ENCODE measurements around the gene ZNF157.
A peak's percentile ranks its signal among the peaks of the same experiment; 100 is the strongest.
"Not testable (repeated sequence)": the region's sequence is repeated elsewhere in the genome, so short reads cannot be mapped to it uniquely, and the experiment has no call there.

The ZNF157 gene

DNA sequence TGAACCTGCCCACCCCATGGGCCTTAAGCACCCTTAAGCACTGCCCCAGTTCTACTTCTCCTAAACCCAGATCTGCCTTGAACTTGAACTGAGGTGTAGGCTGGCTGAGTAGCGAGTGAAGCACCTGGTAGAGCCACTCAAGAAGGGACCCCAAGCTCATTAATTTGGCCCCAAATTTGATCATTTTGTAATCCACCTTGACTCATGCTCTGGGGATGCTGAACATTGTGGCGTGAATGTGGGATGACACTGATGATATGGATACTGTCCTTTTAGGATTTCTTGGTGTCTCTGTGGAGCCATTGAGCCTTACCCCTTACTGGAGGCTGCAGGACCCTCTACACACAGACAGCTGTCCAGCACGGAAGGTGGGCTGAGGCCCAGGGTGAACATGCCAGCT, at the start of gene ZNF157:
ZNF157 (plus strand) TSS at position 301 of the 400 bp plus-strand sequence; CDS start at position 392, 91 bp downstream.
- DNase-seq (ENCODE audit: low spot score) = no peak

DNA sequence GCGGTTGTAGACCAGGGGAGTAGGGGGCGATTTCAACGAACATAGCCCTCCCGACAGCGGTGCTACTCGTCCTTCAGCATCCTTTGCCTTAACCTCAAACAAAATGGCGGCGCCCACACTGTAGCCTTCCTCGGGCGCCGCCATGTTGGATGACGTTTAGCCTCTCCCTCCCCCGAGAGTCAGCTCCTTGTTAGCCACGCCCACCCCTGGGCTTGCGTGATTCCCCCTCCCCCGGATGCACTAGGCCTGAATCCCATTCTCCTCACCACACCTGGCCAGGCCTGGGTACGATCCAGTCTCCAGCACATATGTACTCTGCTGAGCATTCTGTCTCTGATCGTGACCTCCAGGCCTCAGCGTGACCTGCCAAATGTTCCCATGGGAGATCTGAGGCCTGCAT, 49.0 kb upstream of the ZNF157 start:
- peak; percentile 71 for DNase-seq (ENCODE audit: low spot score)

DNA sequence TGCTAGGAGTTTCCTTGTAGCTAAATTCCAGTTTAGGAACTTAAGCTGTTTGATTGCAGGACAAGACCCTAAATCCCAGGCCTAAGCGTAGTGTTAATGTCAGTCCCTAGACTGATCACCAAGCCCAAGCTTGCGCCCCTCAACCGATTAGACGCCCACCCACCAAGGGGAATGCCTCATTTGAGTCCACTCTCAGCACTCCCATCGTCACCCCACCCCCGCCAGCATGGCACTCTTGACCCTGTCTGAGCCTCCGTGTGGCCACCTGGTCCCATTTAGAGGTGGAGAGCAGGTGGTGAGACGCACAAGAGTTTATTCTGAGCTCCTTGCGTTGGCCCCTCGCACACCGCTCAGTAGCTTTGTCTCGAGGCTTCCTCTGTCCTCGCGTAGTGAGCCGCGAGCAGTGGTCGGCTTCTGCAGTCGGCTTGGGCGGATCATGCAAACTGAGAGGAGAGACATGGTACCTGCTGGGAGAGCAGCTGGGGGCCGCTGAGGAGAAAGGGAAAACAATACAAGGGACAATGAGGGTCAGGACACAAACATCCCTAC, 48.5 kb upstream of the ZNF157 start:
- no peak for DNase-seq (ENCODE audit: low spot score)

DNA sequence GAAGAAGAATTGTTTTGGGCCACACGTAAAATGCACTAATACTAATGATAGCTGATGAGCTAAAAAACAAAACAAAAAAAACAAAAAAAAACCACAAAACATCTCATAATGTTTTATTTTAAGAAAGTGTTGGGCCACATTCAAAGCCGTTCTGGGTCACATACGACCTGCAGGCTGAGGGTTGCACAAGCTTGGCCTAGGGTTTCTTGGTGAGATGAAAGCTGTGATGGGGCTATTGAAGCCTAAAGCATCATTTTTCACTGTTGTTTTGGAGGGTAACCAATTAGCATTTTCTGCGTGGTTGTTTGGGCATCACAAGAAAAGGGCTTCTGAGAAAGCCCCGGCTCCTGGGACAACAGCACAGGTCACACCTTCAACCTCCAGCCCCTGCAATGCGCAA, 42.5 kb upstream of the ZNF157 start:
- DNase-seq (ENCODE audit: low spot score) = no peak

DNA sequence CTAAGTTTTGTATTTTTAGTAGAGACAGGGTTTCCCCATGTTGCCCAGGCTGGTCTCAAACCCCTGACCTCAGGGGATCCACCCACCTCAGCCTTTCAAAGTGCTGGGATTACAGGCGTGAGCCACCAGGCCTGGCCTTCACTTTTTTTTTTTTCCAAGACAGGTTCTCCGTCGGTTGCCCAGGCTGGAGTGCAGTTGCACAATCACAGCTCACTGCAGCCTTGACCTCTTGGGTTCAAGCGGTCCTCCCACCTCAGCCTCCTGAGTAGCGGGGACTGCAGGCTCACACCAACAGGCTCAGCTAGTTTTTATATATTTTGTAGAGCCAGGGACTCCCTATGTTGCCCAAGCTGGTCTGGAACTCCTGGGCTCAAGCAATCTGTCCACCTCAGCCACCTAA, 37.6 kb upstream of the ZNF157 start:
- DNase-seq (ENCODE audit: low spot score) = not testable (repeated sequence)

DNA sequence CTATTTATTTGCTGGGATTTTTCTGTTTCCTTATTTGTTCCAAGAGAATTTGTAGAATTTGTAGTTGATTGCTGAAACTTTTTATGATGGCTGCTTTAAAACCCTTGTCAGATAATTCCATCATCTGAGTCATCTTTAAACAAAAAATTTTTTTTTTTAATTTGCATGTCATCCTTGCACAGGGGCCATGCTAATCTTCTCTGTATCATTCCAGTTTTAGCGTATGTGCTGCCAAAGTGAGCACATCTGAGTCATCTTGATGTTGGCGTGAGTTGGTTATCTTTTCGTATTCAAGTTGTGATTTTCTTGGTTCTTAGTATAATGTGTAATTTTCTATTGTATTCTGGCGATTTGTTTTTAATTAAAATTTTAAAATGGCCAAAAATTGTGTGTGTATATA, 18.7 kb upstream of the ZNF157 start:
- no peak for DNase-seq (ENCODE audit: low spot score)

DNA sequence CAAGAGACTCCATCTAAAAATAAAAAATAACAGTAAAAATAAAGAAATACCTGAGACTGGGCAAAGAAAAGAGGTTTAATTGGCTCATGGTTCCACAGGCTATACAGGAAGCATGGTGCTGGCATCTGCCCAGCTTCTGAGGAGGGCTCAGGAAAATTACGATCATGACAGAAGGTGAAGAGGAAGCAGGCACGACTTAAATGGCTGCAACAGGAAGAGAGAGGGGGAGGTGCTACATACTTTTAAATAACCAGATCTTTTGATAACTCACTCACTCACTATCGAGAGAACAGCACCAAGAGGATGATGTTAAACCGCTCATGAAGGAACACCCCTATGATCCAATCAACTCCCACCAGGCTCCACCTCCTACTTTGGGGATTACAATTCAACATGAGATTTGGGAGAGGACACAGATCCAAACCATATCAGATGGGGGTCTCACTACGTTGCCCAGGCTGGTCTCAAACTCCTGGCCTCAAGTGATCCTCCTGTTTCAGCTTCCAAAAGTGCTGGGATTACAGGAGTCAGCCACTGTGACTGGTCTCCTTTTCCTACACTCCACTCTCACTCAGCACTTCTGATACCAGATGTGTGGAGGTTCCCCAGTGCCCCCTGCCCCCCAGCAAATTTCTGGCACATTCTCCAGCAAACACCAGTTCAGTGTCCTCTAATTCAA, 11.9 kb upstream of the ZNF157 start:
- no peak for DNase-seq (ENCODE audit: low spot score)

DNA sequence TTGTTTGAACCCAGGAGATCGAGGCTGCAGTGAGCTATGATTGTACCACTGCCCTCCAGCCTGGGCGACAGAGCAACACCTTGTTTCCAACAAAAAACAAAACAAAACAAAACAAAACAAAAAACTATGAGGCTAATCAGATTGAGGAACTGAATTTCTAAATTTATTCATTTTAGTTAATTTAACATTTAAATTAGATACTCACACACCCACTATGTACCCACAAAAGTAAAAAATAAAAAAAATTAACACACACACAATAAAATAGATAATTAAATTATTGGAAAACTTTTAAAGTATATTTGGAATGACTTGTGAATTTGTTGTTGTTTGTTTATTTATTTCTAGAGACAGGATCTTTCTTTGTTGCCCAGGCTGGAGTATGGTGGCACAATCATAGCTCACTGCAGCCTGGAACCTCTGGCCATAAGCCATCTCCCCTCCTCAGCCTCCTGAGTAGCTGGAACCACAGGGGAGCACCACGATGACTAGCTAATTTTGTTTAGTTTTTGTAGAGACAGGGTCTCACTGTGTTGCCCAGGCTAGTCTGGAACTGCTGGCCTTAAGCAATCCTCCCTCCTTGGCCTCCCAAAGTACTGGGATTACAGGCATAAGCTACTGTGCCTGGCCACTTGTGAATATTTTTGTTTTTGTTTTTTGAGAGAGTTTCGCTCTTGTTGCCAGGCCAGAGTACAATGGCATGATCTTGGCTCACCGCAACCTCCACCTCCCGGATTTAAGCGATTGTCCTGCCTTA, 9.8 kb upstream of the ZNF157 start:
- no peak for DNase-seq (ENCODE audit: low spot score)

DNA sequence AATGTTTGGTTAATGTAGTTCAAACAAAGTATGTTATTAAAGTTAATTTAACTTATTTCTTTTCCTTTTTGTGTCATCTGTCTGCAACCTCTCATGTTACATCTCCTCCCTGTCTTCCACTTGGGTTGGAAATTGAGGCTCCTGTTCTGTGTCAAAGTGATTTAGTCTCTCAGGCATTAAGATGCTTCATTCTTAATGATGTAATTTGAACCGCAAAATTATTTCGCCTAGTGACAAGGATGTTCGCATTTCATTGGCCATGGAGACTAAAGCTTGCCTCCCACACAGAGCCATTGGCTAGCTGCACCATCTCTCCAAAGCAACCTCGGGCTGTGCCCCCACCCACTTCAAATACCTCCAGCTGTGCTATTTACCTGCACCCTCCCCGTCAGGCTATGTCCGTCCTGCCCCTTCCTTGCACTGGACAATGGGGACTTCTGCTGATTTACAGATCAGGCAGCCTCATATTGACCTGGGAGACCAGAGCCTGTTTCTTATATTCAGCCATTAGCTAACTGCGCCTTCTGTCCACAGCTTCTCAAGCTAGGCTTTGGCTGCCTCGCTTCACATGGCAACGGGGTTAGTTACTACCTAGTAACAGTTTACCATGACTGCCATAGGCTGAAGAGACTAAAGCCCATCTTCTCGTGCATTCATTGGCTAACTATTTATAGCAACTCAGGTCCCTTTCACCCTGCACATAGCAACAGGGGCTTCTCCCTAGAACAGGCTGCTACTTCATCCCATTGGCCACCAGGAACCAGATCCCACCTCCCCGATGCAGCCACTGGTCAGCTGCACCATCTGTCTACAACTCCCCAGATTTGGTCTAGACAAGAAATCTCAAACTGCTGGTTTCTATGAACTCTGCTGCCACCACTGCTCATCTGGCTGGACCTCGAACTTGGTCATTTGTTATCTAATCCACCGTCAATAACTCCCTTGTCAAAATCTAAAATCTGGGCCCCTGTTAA, 8.6 kb upstream of the ZNF157 start:
- peak; percentile 97 for DNase-seq (ENCODE audit: low spot score)

DNA sequence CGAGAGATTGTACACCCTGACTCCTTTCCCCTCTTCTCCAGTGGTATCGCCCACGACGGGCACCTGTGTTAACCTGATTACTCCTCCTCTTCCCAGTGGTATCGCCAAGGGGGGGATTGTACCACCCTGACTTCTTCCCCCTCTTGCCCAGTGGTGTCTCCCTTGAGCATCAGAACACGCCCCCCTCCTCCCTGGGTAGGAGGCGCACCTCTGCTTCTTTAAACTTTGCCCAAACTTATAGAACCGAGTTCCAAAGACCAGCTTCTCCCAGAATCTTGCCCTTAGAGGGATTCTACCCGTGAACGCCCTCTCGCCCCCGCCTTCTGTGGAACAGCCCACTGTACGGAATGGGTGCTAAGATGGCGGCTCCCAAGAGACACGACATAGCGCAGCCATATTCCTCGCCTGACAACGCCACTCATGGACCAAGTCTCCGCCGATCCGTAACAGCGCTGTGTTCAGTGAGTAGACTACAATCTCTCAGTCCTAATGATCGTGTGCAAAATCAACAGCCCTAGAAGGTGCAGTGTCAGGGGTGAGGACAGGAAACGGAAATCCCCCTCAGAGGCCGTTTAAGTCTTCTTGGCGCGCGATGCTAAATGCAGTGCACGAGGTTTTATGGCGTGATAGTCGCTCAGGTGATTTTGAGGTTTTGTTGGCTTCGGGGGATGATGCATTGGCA, 4.2 kb upstream of the ZNF157 start:
- DNase-seq (ENCODE audit: low spot score) = peak; percentile 71

DNA sequence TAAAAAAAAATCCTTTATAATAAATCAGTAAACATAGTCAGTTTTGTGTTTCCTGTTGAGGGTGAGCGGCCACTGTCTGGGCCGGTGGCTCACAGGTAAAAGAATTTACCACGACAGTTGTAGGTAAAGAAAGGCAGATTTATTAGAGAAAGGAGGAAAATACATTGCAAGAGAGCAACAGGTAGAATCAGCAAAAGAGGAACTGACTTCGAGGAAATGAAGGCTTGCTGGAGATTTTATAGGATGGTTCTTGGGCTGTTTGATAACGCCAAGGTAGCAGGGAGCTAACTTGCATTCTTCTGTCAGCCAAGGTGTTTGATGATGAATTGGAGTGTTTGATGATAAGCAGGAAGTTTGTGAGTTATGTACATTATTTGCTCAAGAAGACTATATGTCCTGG, 2.8 kb downstream of the ZNF157 start:
- no peak for DNase-seq (ENCODE audit: low spot score)

DNA sequence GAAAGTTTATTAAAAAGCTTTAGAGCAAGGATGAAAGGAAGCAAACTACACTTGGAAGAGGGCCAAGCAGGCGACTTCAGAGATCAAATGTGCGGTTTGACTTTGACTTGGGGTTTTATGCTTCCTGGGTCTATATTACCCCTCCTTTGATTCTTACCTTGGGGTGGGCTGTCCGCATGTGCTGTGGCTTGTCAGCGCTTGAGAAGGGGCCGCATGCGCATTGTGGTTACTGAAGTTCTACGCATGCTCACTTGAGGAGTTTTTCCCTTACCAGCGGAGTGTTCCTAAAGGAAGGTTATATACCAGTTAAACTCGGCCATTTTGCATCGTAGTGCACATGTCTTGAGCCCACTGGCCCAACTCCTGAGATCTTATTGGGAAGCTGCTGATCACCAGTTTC, 9.9 kb downstream of the ZNF157 start:
- peak; percentile 18 for DNase-seq (ENCODE audit: low spot score)

DNA sequence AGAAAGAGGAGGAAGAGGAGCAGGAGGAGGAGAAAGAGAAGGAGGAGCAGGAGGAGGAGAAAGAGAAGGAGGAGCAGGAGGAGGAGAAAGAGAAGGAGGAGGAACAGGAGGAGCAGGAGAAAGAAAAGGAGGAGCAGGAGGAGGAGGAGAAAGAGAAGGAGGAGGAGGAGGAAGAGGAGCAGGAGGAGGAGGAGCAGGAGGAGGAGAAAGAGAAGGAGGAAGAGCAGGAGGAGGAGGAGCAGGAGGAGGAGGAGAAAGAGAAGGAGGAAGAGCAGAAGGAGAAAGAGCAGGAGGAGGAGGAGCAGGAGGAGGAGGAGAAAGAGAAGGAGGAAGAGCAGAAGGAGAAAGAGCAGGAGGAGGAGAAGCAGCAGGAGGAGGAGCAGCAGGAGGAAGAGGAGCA, 10.5 kb downstream of the ZNF157 start:
- not testable (repeated sequence) for DNase-seq (ENCODE audit: low spot score)

DNA sequence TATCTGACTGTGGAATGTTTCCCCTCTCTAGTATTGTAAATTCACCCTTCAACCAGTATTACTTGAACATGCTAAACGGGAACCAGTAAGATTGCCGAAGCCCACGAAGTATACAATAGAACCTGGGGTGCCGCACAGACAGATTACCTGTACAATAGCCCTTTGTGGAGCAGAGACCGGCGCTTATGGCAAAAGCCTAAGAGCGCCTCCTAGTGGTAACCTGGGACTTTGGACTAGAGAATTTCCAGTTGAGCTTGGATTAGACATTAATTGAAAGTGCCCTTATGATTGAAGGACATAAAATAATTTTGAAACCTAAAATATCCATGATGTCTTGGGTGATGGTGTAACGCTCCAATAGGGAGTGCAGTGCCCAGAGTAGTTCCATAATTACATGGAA, 14.1 kb downstream of the ZNF157 start:
- peak; percentile 80 for DNase-seq (ENCODE audit: low spot score)

DNA sequence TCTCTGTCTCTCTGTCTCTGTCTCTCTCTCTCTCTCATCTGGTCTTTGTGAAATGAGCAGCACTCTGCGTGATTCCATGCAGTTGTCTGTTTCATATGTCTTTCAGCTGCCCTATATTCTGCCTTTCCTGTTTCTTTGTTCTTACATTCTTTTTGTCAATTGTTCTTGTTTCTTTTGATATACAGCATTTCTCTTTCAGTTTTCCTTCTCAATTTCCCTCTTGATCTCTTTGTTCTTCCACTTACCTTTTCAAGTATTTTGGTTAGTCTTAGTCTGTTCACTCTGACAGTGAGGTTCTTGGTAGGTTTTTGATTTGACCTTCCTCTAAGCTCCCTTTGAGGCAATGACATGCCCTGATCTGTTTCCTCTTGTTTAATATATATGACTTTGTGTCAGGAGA, 20.4 kb downstream of the ZNF157 start:
- no peak for DNase-seq (ENCODE audit: low spot score)

DNA sequence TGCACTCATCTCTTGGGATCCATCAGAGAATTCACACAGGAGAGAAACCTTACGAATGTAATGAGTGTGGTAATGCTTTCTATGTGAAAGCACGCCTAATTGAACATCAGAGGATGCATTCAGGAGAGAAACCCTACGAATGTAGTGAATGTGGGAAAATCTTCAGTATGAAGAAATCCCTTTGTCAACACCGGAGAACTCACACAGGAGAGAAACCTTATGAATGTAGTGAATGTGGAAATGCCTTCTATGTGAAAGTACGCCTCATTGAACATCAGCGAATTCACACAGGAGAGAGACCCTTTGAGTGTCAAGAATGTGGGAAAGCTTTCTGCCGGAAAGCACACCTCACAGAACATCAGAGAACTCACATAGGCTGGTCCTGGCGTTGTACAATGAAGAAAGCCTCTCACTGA, 42.8 kb downstream of the ZNF157 start:
- no peak for DNase-seq (ENCODE audit: low spot score)

DNA sequence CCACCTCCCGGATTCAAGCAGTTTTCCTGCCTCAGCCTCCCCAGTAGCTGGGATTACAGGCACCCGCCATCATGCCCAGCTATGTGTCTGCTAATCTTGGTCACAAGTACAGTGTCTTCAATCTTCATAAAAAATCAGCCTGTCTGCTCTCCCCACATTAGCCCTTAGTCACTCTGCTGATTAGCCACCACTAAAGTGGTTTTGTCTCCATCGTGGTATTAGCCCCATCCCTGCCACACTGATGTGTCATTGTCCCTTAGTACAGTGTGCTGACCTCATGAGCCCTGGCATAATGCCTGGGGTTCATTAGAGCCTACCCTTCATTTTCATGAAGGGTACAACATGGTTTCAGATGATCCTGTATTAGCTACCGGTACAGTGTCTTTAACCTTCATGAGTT, 49.9 kb downstream of the ZNF157 start:
- DNase-seq (ENCODE audit: low spot score) = no peak

DNA sequence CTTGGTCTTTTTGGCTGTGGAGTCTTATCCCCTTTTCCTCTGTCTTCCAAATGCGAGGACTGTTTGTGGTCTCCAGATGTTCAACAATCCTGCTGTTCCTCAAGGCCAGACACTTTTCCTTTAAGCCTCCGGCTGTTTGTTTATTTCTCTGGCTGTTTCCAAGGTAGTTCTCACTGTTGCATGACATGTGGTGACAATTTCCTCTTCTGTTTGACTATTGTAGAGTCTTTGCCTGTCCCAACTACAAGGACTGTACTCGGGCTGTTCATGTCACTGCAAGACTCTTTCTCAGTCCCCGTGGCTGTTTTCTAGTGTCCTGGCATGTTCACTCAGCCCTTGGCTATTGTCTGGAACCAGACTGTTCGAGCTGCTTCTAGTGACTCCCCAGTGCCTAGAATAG, 50.6 kb downstream of the ZNF157 start:
- no peak for DNase-seq (ENCODE audit: low spot score)

DNA sequence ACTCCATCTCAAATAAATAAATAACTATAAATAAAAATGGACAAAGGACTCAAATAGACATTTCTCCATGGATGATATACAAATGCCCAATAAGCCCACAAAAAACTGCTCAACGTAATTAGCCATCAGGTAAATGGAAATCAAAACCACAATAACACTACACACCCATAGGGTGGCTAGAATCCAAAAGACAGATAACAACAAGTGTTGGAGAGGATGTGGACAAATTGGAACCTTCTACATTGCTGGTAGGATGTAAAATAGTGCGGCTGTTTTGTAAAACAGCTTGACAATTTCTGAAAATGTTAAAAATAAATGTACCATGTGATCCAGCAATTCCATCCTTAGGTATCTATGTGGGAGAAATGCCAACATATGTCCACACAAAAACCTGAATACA, 52.1 kb downstream of the ZNF157 start:
- no peak for DNase-seq (ENCODE audit: low spot score)

DNA sequence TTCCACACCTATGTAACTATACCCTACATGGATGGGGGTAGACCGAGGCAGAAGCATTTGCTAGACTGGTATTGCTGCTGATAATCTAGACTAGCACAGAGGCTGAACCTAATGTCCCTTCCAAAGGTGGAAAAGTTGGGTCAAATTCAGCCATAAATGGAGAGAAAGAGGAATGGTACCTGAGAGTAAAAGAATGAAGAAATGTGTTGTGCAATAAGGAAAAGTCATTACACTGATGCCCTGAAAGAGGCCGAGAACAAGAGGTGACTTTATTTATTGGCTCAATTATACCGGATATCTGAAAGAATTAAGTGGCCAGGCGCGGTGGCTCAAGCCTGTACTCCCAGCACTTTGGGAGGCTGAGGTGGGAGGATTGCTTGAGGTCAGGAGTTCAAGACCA, 60.5 kb downstream of the ZNF157 start:
- DNase-seq (ENCODE audit: low spot score) = no peak

DNA sequence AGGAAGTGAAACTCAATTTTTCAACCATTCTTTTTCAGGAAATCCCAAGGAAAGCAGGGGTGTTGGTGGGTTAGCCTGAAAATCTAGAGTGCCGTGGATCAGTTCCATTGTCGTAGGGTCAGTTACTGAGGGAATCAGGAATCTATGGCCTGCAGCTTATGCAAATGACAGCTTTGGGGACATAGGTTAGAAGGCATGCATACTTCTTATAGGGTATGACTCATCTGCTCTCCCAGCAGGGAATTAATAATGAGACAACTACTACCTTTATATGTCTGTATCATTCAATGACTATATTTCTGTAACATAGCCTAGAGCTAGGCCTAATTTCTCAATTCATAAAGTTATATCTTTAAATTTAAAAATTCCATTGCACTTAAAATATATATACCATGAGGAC, 76.1 kb downstream of the ZNF157 start:
- DNase-seq (ENCODE audit: low spot score) = no peak

DNA sequence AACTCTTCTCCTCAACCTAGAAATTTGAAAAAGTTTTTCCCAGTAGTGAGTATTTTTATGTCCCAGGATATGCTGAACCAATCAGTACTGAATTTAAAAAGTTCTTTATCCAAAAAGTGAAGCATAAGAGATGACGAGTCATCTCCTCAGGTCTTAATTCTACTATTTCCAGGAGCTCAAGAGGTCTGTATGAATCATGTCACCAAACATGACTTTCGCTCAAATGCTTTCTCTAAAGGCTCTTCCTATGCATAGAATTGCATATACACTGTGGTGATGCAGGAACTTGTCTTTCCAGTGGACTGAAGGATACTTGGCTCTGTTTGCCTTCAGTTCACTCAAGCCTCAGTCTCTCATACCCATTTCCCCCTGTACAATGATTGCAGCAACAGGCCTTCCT, 76.6 kb downstream of the ZNF157 start:
- no peak for DNase-seq (ENCODE audit: low spot score)

All from pons (tissue), 1 donor.